NCI-H446 treated with DMSO at 0.1 percent for 48 hours (cell line): ENCODE data around the gene SIRT4.
"Not testable (repeated sequence)": the region's sequence is repeated elsewhere in the genome, so short reads cannot be mapped to it uniquely, and the experiment has no call there.

Experiments
- DNase-seq: peaks from one replicate; lab custom pipeline; 2025; lab: John Stamatoyannopoulos, UW

Gene SIRT4

GRCh38 chr12:120301962-120302815 lies at the start of gene SIRT4:
Gene SIRT4, plus strand, starts transcription at chr12:120302321. Its CDS starts 1,241 bp downstream, at chr12:120303562.
- DNase-seq = peak; percentile 88

GRCh38 chr12:120253313-120253712 lies 48.8 kb upstream of the SIRT4 start:
- not testable (repeated sequence) for DNase-seq

- DNase-seq = no peak
Observed at GRCh38 chr12:120254809-120255208, 47.3 kb upstream of the SIRT4 start.

GRCh38 chr12:120257041-120257821 lies 44.9 kb upstream of the SIRT4 start:
- DNase-seq = peak; percentile 78

- no peak for DNase-seq
Observed at GRCh38 chr12:120258323-120258896, 43.7 kb upstream of the SIRT4 start.

- no peak for DNase-seq
Observed at GRCh38 chr12:120259418-120260202, 42.5 kb upstream of the SIRT4 start.

- no peak for DNase-seq
Observed at GRCh38 chr12:120260607-120261006, 41.5 kb upstream of the SIRT4 start.

GRCh38 chr12:120261951-120262851 lies 39.9 kb upstream of the SIRT4 start:
- no peak for DNase-seq

- DNase-seq = no peak
Observed at GRCh38 chr12:120262852-120263747, 39.0 kb upstream of the SIRT4 start.

GRCh38 chr12:120263748-120264085 lies 38.4 kb upstream of the SIRT4 start:
- no peak for DNase-seq

- DNase-seq = no peak
Observed at GRCh38 chr12:120264086-120264903, 37.8 kb upstream of the SIRT4 start.

GRCh38 chr12:120264904-120265472 lies 37.1 kb upstream of the SIRT4 start:
- no peak for DNase-seq

GRCh38 chr12:120265473-120266179 lies 36.5 kb upstream of the SIRT4 start, which contains the start of gene PXN:
Gene PXN, minus strand, starts transcription at chr12:120265730. Its CDS starts 101 bp downstream, at chr12:120265629.
- DNase-seq = peak; percentile 24

- no peak for DNase-seq
Observed at GRCh38 chr12:120266180-120266870, 35.8 kb upstream of the SIRT4 start.

- no peak for DNase-seq
Observed at GRCh38 chr12:120267736-120268135, 34.4 kb upstream of the SIRT4 start.

- no peak for DNase-seq
Observed at GRCh38 chr12:120276734-120277133, 25.4 kb upstream of the SIRT4 start.
